ENCODE measurements around the gene IGSF21.

Gene IGSF21

GRCh38 chr1:18101508-18101907 lies 6.1 kb upstream of the IGSF21 start:
- Histone ChIP-seq H3K79me2 (ENCODE audit: insufficient read depth, low read length) (no peaks in the 10 kb centered on the region), H3K4me2 (ENCODE audit: low read length) (no peak overlapping the region), H3K4me1 (ENCODE audit: insufficient read depth, low read length, severe bottlenecking) (no peaks in the 10 kb centered on the region), H4K20me1 (ENCODE audit: insufficient read depth, low read length) (no peaks in the 10 kb centered on the region), H3K4me3 (ENCODE audit: low read depth, low read length, poor library complexity, severe bottlenecking) (no peak overlapping the region), H3K36me3 (ENCODE audit: insufficient read depth, low read length) (no peaks in the 10 kb centered on the region), H3F3A (ENCODE audit: insufficient read depth, low read length) (no peaks in the 10 kb centered on the region), H3K9me3 (ENCODE audit: low read length) (no peaks in the 10 kb centered on the region), H3K27ac (ENCODE audit: low read depth, low read length, poor library complexity, severe bottlenecking) (no peak overlapping the region), H2AFZ (ENCODE audit: low read length) (no peak overlapping the region), H3K9ac (ENCODE audit: low read length) (no peak overlapping the region), H3K27me3 (ENCODE audit: insufficient read depth, low read length) (no peaks in the 10 kb centered on the region), H3K9me2 (ENCODE audit: low read depth, low read length) (no peaks in the 10 kb centered on the region)
- TF ChIP-seq EZH2 (IDR thresholded peaks at IDR 0.05; ENCODE audit: borderline replicate concordance, low read length), result no peak
- no peak for TF ChIP-seq CTCF (IDR thresholded peaks at IDR 0.05; ENCODE audit: low read length)

GRCh38 chr1:18103788-18104421 lies 3.7 kb upstream of the IGSF21 start:
- H3K36me3 ChIP-seq (ENCODE audit: insufficient read depth, low read length), result no peaks in the 10 kb centered on the region
- no peak overlapping the region for H3K4me3 ChIP-seq (ENCODE audit: low read depth, low read length, poor library complexity, severe bottlenecking)
- H3F3A ChIP-seq (ENCODE audit: insufficient read depth, low read length), result no peaks in the 10 kb centered on the region
- H3K4me1 ChIP-seq (ENCODE audit: insufficient read depth, low read length, severe bottlenecking), result no peaks in the 10 kb centered on the region
- TF ChIP-seq CTCF (IDR thresholded peaks at IDR 0.05; ENCODE audit: low read length) (no peak), EZH2 (IDR thresholded peaks at IDR 0.05; ENCODE audit: borderline replicate concordance, low read length) (no peak)
- no peaks in the 10 kb centered on the region for H3K79me2 ChIP-seq (ENCODE audit: insufficient read depth, low read length)
- no peak overlapping the region for H3K9ac ChIP-seq (ENCODE audit: low read length)
- no peaks in the 10 kb centered on the region for H3K27me3 ChIP-seq (ENCODE audit: insufficient read depth, low read length)
- H3K4me2 ChIP-seq (ENCODE audit: low read length), result no peak overlapping the region
- H3K9me3 ChIP-seq (ENCODE audit: low read length), result no peaks in the 10 kb centered on the region
- H2AFZ ChIP-seq (ENCODE audit: low read length), result no peak overlapping the region
- H3K27ac ChIP-seq (ENCODE audit: low read depth, low read length, poor library complexity, severe bottlenecking), result no peak overlapping the region
- H4K20me1 ChIP-seq (ENCODE audit: insufficient read depth, low read length), result no peaks in the 10 kb centered on the region
- no peaks in the 10 kb centered on the region for H3K9me2 ChIP-seq (ENCODE audit: low read depth, low read length)

DNA sequence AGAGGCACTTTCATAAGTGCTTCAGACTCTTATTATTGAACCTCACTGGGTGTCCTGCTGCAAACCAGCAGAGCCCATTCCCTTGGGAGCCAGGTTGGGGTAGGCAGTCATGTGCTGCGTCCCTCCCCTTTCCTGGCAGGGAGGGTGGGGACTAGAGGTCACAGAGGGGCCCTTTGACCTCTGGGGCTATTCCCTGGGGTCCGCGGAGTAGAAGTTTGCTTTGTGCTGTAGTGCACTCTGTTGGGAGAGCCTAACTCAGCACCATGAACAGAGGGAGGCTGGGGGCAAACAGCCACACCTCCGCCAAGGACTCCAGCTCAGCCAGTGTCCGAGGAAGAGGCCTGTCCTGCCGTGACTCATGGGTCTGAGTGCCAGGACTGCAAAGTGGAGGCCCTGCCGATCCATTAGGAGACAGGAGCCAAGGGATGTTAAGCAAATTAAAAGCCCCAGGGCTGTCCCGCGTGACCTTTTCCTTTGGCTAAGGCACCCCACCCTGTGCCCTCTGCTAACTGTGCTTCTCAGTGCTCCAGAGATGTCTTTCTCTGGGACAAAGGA lies 3.0 kb upstream of the IGSF21 start:
- H3K9me2 ChIP-seq (ENCODE audit: low read depth, low read length), result no peaks in the 10 kb centered on the region
- no peaks in the 10 kb centered on the region for H3K4me1 ChIP-seq (ENCODE audit: insufficient read depth, low read length, severe bottlenecking)
- H3K4me3 ChIP-seq (ENCODE audit: low read depth, low read length, poor library complexity, severe bottlenecking), result no peak overlapping the region
- no peak for TF ChIP-seq EZH2 (IDR thresholded peaks at IDR 0.05; ENCODE audit: borderline replicate concordance, low read length)
- TF ChIP-seq CTCF (IDR thresholded peaks at IDR 0.05; ENCODE audit: low read length), result no peak
- no peak overlapping the region for H3K27ac ChIP-seq (ENCODE audit: low read depth, low read length, poor library complexity, severe bottlenecking)
- H3K27me3 ChIP-seq (ENCODE audit: insufficient read depth, low read length), result no peaks in the 10 kb centered on the region
- no peak overlapping the region for H2AFZ ChIP-seq (ENCODE audit: low read length)
- no peak overlapping the region for H3K9ac ChIP-seq (ENCODE audit: low read length)
- H3K36me3 ChIP-seq (ENCODE audit: insufficient read depth, low read length), result no peaks in the 10 kb centered on the region
- no peaks in the 10 kb centered on the region for H3F3A ChIP-seq (ENCODE audit: insufficient read depth, low read length)
- H3K9me3 ChIP-seq (ENCODE audit: low read length), result no peaks in the 10 kb centered on the region
- no peaks in the 10 kb centered on the region for H4K20me1 ChIP-seq (ENCODE audit: insufficient read depth, low read length)
- H3K4me2 ChIP-seq (ENCODE audit: low read length), result no peak overlapping the region
- no peaks in the 10 kb centered on the region for H3K79me2 ChIP-seq (ENCODE audit: insufficient read depth, low read length)

All from OCI-LY1 (cell line).